ENCODE results near the gene CABP1. TPM values are rescaled to one million over a fixed set of nuclear protein-coding genes. Genes with fewer than 3 reads are reported as not detected.
"Not testable (repeated sequence)": the region's sequence is repeated elsewhere in the genome, so short reads cannot be mapped to it uniquely, and the experiment has no call there.

The CABP1 gene
- total and polyA plus RNA-seq, 4 donors, result 0.13 to 0.63 (median 0.48) TPM

GRCh38 chr12:120614848-120615247, 25.6 kb upstream of the CABP1 start:
- Histone ChIP-seq H3K9ac (ENCODE audit: insufficient read depth in 1 of 2, low read length in 2 of 2) (no peak overlapping the region), H3K36me3 (ENCODE audit: control insufficient read depth in 4 of 4, insufficient read depth in 4 of 4, low read length in 4 of 4) (no peaks in the 10 kb centered on the region), H3K4me1 (ENCODE audit: control insufficient read depth in 5 of 5, insufficient read depth in 5 of 5, low read length in 5 of 5) (no peaks in the 10 kb centered on the region), H3K4me3 (no peak overlapping the region), H3K27me3 (ENCODE audit: control insufficient read depth in 3 of 3, insufficient read depth in 3 of 3, low read length in 2 of 3) (peaks cover 0 to 8% (median 3%) of the 10 kb centered on the region in 3 donors), H3K9me3 (ENCODE audit: control insufficient read depth in 4 of 4, insufficient read depth in 3 of 4, low read length in 3 of 4) (no peaks in the 10 kb centered on the region), H3K27ac (ENCODE audit: low read depth in 1 of 2, low read length in 1 of 2) (no peak overlapping the region)
- TF ChIP-seq CTCF (IDR thresholded peaks at IDR 0.05; ENCODE audit: control extremely low read depth, extremely low read depth), result no peak
- no peak for ATAC-seq (ENCODE audit: insufficient read depth, low FRiP score)
- DNase-seq, result no peak

- not testable (repeated sequence) for H3K36me3 ChIP-seq (ENCODE audit: control insufficient read depth in 4 of 4, insufficient read depth in 4 of 4, low read length in 4 of 4); H3K9ac ChIP-seq (ENCODE audit: insufficient read depth in 1 of 2, low read length in 2 of 2); H3K9me3 ChIP-seq (ENCODE audit: control insufficient read depth in 4 of 4, insufficient read depth in 3 of 4, low read length in 3 of 4); H3K27me3 ChIP-seq (ENCODE audit: control insufficient read depth in 3 of 3, insufficient read depth in 3 of 3, low read length in 2 of 3); H3K27ac ChIP-seq (ENCODE audit: low read depth in 1 of 2, low read length in 1 of 2); H3K4me1 ChIP-seq (ENCODE audit: control insufficient read depth in 5 of 5, insufficient read depth in 5 of 5, low read length in 5 of 5); ATAC-seq (ENCODE audit: insufficient read depth, low FRiP score); DNase-seq; H3K4me3 ChIP-seq
- WGBS, 2 donors, result 91 to 92% methylated on average over 3 of the region's 3 CpGs
Measured at GRCh38 chr12:120617193-120617592, 23.2 kb upstream of the CABP1 start.

GRCh38 chr12:120617767-120618166, 22.7 kb upstream of the CABP1 start:
- H3K27me3 ChIP-seq (ENCODE audit: control insufficient read depth in 3 of 3, insufficient read depth in 3 of 3, low read length in 2 of 3); H3K9ac ChIP-seq (ENCODE audit: insufficient read depth in 1 of 2, low read length in 2 of 2); H3K9me3 ChIP-seq (ENCODE audit: control insufficient read depth in 4 of 4, insufficient read depth in 3 of 4, low read length in 3 of 4); H3K27ac ChIP-seq (ENCODE audit: low read depth in 1 of 2, low read length in 1 of 2); ATAC-seq (ENCODE audit: insufficient read depth, low FRiP score); H3K4me1 ChIP-seq (ENCODE audit: control insufficient read depth in 5 of 5, insufficient read depth in 5 of 5, low read length in 5 of 5); DNase-seq; H3K36me3 ChIP-seq (ENCODE audit: control insufficient read depth in 4 of 4, insufficient read depth in 4 of 4, low read length in 4 of 4); H3K4me3 ChIP-seq: not testable (repeated sequence)
- WGBS, 2 donors, result 92 to 93% methylated on average over 4 of the region's 4 CpGs

GRCh38 chr12:120618954-120619615, 21.3 kb upstream of the CABP1 start:
- Histone ChIP-seq H3K4me1 (ENCODE audit: control insufficient read depth in 5 of 5, insufficient read depth in 5 of 5, low read length in 5 of 5) (no peaks in the 10 kb centered on the region), H3K27me3 (ENCODE audit: control insufficient read depth in 3 of 3, insufficient read depth in 3 of 3, low read length in 2 of 3) (peaks cover 0 to 8% (median 3%) of the 10 kb centered on the region in 3 donors), H3K9me3 (ENCODE audit: control insufficient read depth in 4 of 4, insufficient read depth in 3 of 4, low read length in 3 of 4) (no peaks in the 10 kb centered on the region), H3K27ac (ENCODE audit: low read depth in 1 of 2, low read length in 1 of 2) (no peak overlapping the region), H3K36me3 (ENCODE audit: control insufficient read depth in 4 of 4, insufficient read depth in 4 of 4, low read length in 4 of 4) (no peaks in the 10 kb centered on the region), H3K9ac (ENCODE audit: insufficient read depth in 1 of 2, low read length in 2 of 2) (no peak overlapping the region), H3K4me3 (no peak overlapping the region)
- WGBS, 2 donors, result 29 to 38% methylated on average over 8 of the region's 8 CpGs
- DNase-seq, result peak in 1 of 3 donors; percentile 4
- no peak for ATAC-seq (ENCODE audit: insufficient read depth, low FRiP score)
- TF ChIP-seq CTCF (IDR thresholded peaks at IDR 0.05; ENCODE audit: control extremely low read depth, extremely low read depth), result no peak

Data from lung (tissue), 12 donors.